ENCODE measurements around the gene STK31.
"Not testable (repeated sequence)": the region's sequence is repeated elsewhere in the genome, so short reads cannot be mapped to it uniquely, and the experiment has no call there.

Gene STK31

GRCh38 chr7:23864973-23865372 lies 155.0 kb downstream of the STK31 start:
- no peak overlapping the region for H3K27ac ChIP-seq
- TF ChIP-seq ZFX (IDR thresholded peaks at IDR 0.05) (no peak), CTCF (conservative IDR thresholded peaks at IDR 0.05) (no peak)

- TF ChIP-seq ZFX (IDR thresholded peaks at IDR 0.05) (no peak), CTCF (conservative IDR thresholded peaks at IDR 0.05) (no peak)
- no peak overlapping the region for H3K27ac ChIP-seq
Observed at GRCh38 chr7:23873306-23873705, 163.3 kb downstream of the STK31 start.

GRCh38 chr7:23876526-23876925 lies 166.5 kb downstream of the STK31 start:
- not testable (repeated sequence) for H3K27ac ChIP-seq

All from C4-2B (cell line).